Embryonic facial prominence (tissue), 1 donor: Measurements from ENCODE around the gene CPAMD8.

Source experiments
- DNase-seq: peaks from one replicate; pipeline ENCODE4 v3.0.0-alpha.2; 2016; ENCODE audit errors: extremely low spot score

The CPAMD8 gene

GRCh38 chr19:16892868-16893685 is 133.5 kb downstream of the CPAMD8 start:
- no peak for DNase-seq

- DNase-seq: no peak
Observed at GRCh38 chr19:16892436-16892835, 134.2 kb downstream of the CPAMD8 start.

GRCh38 chr19:16891696-16892382 is 134.8 kb downstream of the CPAMD8 start:
- DNase-seq: no peak

GRCh38 chr19:16890461-16891184 is 136.0 kb downstream of the CPAMD8 start:
- no peak for DNase-seq

GRCh38 chr19:16889883-16890460 is 136.6 kb downstream of the CPAMD8 start:
- no peak for DNase-seq

- no peak for DNase-seq
Observed at GRCh38 chr19:16889366-16889882, 137.2 kb downstream of the CPAMD8 start.

- DNase-seq: no peak
Observed at GRCh38 chr19:16888629-16889365, 137.8 kb downstream of the CPAMD8 start, which contains the start of gene F2RL3. Gene F2RL3, plus strand, starts transcription at chr19:16888999. Its CDS starts 191 bp downstream, at chr19:16889190.

GRCh38 chr19:16887353-16888265 is 139.0 kb downstream of the CPAMD8 start:
- DNase-seq: no peak

- DNase-seq: no peak
Observed at GRCh38 chr19:16886305-16886880, 140.2 kb downstream of the CPAMD8 start.

GRCh38 chr19:16885166-16885565 is 141.4 kb downstream of the CPAMD8 start:
- DNase-seq: no peak

- DNase-seq: no peak
Observed at GRCh38 chr19:16883522-16883921, 143.1 kb downstream of the CPAMD8 start.

GRCh38 chr19:16882146-16882545 is 144.5 kb downstream of the CPAMD8 start:
- no peak for DNase-seq

GRCh38 chr19:16880884-16881554 is 145.6 kb downstream of the CPAMD8 start:
- DNase-seq: no peak

- DNase-seq: no peak
Observed at GRCh38 chr19:16878181-16878965, 148.2 kb downstream of the CPAMD8 start.

- no peak for DNase-seq
Observed at GRCh38 chr19:16877581-16877980, 149.0 kb downstream of the CPAMD8 start.

GRCh38 chr19:16876904-16877361 is 149.7 kb downstream of the CPAMD8 start:
- DNase-seq: no peak

GRCh38 chr19:16875584-16876555 is 150.7 kb downstream of the CPAMD8 start:
- DNase-seq: no peak
